SIG-M5 treated with dmso at 0.1 percent for 504 hours (cell line): Measurements from ENCODE around the gene MAGI1.

Experiments
- DNase-seq: peaks from one replicate; lab custom pipeline; 2025; ENCODE audit not compliant: unreplicated experiment; lab: John Stamatoyannopoulos, UW

The MAGI1 gene

DNA sequence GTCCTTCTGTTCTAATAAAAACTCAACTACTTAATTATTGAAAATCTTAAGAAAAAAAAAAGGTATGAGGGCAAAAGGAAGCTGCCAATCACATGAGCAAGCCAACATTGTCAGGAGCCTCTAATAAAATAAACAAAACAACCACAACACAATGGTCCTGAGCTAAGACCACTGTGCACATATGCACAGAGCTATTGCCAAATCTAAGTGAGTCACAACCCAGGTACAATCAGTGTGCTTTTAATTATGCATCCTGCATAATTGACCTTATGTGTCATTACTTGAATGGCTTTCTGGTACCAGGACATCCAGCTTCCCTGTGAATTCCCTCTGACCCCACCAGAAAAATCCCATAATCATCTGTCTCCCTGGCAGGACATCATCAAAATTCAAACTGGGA is 639.8 kb downstream of the MAGI1 start:
- DNase-seq = no peak

DNA sequence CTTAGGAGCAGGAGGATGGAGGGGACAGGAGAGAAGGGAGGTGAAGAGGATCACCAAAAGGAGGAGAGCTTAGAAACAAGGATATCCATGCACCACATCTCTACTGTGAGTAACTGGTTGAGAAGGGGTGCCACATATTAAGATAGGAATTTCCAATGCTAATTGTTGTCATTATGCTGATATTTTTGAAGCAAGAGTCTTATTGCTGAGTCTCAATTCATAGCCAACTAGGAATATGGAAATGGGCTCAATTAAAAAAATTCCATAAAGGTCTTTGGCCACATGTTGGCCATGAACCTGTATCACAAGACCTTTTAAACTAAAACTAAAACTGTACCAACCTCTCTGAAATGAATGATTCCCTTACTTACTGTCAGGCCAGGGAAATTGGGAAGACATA is 642.6 kb downstream of the MAGI1 start:
- DNase-seq = no peak

DNA sequence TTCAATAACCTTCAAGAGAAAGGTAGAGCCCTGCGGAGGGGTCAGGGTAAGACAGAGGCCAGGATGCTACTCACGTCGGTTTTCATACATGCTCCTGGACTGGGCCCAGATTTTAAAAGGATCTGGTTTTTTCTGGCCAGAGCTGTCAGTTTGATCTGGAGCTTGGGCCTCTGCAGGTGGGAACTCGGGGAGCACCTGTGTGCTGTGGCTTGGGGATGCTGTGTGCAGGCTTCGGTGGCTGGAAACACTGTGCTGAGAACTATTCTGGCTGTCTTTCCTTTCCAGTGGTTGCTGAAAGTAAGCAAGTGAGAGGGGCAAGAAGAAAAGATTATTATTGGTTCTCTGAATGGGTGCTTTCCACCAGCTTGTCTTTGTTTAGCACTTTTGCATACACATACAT is 647.6 kb downstream of the MAGI1 start:
- DNase-seq = no peak

DNA sequence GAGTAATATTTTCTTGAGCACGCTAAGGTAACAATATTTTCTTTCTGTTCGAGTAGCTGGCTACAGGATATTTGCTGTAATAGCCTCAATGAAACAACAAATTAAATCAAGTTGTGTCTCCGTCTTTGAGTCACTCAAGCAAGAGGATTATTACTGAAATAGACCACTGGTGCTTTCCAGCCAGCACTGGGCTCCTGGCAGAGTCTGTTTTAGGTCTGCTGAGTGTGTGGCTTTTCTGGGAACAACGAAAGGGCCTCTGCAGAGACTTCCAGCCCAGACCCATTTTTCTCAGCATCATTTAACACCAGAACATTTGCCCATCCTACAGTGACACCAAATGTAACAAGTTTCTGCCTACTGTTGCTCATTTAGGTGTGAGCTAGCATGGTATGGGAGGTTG is 652.9 kb downstream of the MAGI1 start:
- no peak for DNase-seq

DNA sequence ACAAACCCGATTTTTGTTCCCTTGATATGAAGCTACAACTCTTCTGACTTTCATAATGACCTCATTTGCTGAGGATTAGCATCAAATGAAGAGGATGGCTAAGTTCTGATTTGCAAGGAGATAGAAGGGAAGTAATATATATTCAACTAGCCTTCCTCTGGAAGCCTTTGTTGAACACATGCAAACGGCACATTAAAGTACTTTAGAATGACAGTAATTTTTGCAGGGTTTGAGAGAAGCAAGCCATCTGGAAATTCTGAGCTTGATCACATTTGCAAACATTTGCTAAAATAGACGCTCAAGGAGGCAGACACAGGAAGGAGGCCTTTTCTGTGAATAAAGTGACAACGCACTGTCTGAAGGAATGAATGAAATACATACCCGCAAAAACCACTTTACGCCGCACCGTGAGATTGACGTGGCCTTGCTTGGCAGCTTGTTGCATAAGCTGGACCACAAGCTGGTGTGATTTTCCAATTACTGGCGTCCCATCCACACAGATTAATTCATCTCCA is 657.2 kb downstream of the MAGI1 start:
- DNase-seq = no peak

DNA sequence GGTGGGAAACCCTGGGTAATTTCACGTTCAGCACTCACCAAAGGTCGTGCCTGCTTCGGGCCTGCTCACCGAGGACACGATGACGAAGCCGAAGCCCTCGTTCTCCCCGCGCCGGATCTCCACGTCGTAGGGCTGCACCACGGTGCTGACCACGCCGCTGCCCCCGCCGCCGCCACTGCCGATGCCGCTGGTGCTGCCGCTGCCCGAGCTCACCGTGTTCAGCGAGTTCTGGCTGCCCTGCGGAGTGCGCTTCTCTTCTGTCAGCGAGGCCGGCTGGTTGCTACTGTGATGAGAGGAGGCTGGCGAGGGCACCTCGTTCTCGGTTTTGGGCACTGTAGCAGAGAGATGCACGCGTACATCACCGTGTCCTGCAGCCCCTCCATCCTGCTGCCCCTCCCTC is 659.5 kb downstream of the MAGI1 start:
- DNase-seq = no peak

DNA sequence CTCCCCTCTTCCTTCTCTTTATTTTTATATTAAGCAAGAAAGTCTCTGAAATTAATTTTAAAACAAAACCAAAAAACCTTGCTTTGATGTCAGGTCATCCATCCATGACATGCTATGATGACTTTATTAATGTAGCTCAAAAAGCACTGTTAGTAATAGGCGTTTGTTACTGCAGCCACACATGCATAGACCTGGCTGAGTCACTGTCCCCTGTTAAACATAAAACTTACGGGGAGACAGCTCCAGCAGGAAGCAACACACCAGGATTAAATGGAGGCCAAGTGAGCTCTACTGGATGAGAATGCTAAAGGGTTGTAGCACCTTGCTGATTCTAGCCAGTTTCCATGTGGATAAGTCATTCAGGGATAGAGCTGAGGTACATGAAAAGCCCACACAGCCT is 661.1 kb downstream of the MAGI1 start:
- no peak for DNase-seq

DNA sequence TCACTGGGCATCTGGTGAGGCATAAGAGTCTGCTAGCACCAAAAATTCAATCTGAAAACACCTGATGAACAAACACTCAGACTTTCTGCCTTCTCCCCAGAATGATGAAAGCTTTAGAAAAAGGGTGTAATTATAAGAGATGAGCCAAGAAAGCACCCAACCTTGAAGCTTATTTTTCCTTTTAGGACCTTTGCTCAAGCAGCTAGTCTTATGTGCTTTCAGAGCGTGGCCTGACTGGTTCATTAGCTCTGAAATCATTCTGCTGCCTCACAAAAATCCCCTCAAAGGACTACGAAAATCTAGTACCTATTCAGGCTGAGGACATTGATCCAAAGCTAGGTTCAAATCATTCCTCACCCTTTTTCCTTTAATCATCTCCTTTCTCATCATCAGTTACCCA is 662.3 kb downstream of the MAGI1 start:
- DNase-seq = no peak

DNA sequence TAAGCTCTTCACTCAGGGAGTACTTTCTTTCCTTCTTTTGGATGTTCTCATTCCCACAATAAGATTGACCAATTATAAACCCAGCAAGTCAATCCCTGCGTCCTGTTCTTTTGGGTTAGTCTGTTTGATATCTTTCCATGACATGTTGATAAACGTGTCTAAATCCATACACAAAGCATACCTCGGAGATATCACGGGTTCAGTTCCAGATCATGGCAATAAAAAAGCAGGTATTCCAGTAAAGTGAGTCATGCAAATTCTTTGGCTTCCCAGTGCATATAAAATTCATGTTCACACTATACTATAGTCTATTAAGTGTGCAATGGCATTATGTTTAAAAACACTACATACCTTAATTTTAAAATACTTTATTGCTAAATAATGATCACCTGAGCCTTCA is 667.7 kb downstream of the MAGI1 start:
- no peak for DNase-seq

DNA sequence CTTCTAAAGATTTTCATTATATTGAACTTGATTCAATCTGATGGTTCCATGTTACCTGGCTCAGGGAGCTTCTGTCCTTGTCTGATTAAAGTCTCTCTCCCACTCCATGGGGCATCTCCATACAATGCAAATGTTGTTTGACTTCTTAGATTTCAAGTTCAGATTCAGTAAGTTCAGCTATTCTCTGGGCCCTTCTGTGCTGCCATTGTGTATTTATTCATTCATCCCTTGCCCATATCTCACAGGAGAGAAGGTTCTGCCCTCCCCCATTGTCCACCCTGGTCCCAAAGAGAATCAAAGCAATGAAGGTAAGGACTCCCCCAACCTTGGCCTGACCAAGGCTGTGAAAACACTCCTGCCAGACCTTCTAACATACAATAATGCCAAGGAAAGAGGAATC is 669.9 kb downstream of the MAGI1 start:
- DNase-seq = no peak

DNA sequence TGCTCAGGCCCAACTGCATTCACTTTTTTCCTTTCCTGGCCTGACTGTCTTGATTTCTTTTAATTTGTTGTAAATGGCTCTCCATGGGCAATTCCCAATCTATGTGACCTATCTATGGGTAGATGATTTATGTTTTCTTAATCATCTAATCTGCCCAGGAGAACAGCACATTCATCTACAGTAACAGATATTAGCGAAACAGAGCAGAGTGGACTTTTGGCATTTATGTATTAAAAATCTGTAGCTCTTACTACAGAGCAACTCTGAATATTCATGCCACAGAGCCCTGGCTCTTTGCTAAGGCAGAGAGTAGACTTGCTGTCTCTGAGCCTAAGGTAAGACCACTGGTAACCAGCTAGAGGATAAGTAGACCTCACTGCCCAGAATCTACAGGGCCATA is 676.0 kb downstream of the MAGI1 start:
- DNase-seq = no peak

DNA sequence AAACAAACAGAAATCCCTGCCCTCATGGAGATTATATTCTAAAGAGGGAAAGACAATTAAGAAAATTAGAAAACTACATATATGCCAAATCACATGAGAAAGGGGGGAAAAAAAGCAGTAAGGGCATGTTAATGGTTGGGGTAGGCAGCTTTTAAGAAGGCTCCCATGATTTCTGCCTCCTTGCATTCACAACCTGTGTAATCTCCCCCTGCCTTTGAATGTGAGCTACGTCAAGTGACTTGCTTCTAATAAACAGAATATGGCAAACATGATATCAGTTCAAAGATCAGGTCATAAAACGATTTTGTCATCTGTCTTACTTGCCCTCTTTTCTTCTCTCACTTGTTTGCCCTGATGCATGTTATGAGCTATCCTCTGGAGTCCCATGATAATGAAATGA is 677.3 kb downstream of the MAGI1 start:
- no peak for DNase-seq

DNA sequence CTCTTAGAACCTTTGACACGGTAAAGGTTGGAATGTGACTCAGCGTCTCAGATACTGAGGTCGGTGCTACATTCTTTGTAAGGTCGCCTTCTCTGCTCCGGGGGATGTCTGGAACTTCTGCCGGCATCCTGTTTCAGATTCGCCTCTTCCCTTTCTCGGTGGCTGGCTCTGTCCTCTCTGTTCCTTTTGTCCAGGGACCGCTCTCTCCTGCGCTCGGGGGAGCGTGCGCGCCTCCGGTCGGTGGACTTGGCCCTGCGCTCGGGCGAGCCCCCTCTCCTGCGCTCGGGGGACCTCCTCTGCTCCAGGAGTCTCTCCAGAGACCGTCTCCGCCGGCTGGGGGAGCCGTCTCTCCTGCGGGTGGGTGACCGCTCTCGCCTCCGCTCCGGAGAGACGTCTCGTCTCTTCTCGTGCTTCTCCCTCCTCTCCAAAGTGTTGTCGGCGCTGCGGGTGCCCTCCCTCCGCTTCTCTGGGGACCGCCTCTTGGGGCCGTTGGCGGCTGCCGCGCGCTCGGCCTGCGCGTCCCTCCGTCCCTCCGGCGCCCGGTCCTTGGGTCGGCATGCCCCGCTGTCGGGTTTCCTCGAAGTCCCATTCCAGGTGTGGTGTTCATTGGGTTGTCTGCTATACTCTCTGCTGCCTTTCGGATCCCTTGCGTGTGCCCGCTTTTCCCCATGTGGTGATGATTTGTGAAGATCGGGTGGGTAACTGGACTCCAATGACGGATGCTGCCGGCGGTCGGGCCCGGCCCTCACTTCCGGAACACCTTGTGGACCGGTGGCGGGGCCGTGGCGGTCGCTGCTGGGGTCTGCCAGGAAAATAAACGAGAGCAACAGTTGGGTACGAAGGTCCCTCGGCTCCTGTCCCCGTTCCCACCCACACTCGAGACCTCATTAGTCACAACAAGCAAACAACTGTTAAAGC is 682.1 kb downstream of the MAGI1 start:
- no peak for DNase-seq

DNA sequence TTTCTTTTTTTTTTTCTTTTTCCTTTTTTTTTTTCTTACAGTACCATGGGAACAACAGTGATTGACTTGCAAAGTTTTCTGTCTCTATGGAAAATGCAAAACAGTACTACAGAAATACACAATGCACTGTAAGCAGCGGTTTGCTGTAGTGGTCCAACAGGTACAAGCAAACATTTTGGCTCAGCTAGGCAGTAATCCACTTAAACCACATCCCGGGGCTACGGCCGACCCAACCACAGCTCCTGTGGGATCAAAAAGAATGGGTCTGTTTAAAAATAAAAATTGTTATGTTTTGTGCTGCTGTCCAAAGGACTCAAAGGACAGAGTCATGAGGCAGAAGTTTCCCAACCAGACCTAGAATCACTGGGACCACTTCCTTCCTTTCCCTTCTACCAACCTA is 683.8 kb downstream of the MAGI1 start:
- no peak for DNase-seq

DNA sequence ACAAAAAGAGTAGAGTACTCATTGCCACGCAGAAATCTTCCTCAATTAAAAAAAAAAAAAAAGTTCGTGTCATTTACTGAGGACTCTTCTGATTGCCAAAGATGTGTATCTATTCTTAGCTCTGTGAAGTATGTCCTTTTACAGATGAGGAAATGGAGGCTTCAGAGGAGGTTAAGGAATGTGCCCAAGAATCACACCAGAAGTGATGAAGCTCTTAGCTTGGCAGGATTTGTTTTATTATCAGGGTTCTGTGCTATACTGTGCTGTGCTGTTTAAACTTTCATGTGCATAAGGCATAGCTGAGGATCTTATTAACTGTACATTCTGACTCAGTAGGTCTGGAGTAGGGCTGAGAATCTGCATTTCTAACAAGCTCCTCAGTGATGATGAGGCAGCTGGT is 685.8 kb downstream of the MAGI1 start:
- no peak for DNase-seq

DNA sequence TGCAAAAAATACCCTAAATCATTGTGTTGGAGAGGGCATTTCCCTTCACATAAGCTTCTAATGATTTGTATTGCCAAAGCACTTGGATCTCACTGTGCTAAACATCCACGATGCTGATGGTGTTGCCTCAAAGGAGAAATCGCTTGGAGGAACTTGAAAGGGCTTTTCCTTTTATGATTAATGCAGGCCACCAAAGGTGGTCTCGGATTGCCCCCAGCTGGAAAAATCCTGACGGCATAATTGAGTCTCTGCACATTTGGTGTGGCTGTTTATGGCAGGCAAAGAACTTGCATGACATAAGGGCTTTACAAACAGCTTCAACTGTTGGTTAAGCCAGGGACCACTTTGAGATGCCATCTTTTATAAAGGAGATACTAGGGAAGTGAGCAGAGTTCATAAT is 687.0 kb downstream of the MAGI1 start:
- no peak for DNase-seq

DNA sequence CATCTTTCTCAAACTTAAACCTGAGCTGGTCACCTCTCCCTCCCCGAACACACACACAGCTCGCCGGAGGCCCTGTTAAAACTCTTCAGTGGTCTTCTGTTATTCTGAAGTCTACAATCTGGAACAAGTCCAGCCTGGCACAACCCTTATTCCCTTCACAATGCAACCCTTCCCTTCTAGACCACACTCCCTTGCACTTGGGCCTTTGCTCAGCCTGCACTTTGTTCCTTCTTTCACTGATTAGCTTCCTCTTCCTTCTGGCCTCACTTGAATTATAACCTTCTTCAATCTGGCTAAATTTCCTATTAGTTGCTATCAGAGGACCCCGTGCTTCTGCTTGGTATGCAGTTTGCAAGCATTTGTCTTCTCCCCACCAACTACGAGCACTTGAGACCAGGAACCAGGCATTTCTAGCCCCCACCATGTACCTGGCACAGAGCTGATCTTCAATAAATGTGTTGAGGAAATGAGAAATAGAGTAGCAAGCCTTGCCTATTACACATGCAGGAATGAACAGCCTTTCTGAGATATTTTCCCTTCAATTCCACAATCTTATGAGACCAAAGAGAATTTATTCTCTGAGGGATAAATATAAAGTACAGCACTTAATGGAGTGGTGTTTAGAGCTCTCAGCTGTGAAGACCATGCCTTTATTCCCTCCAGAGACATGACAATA is 687.8 kb downstream of the MAGI1 start:
- DNase-seq = no peak

DNA sequence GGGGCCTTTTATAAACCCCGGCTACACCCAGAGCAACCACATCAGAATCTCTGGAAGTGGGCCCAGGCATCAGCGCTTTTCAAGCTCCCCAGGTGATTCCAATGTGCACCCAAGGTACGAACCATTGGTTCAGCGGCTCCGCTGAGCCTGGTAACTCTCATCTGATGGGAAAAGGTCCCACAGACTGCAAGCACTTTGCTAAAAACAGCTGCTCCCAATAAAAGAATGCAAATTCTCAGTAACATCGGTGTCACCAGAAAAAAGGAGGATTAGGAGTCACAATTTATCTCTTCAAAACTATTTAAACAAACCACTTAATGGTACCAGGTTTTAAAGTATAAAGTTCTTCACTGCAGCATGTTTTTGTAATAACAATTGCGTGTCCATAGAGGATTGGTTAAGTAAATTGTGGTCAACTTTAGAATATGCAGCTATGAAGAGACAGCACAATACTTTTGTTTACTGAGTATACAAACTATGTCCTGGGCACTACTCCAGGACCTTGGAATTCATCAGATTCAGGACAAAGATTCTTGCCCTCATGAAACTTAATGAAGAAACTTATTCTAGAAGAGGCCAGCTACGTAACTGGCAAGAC is 690.2 kb downstream of the MAGI1 start:
- DNase-seq = no peak

DNA sequence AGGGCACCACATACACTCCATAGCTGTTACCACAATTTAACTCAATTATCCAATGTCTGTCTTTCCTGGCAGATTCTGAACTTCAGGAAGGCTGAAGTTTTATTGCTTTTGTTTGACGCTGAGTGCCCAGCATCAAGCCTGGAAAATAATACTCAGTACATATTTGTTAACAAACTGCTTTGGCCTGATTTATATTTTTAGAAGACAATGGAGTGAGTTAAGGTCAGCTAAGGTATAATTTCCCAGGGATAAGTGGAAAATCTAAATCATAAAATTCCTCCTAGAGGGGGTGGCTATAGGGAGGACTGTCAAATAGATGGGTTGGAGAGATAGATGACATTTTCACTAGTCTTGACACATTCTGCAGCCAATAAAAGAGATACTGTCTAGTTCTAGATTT is 691.6 kb downstream of the MAGI1 start:
- no peak for DNase-seq

DNA sequence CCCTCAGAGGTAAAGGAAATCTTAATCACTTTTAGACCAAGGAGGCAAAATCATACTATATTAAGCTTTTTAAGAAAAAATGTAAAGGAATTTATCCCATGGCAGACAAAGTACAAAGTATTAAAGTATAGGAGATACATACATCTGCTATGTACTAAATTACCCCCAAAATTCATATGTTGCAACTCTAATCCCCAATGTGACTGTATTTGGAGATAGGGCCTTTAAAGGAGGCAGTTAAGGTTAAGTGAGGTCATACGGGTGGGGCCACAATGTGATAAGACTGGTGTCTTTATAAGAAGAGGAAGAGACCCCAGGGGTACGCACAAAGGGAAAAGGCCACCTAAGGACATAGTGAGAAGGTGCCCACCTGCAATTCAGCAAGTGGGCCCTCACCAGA is 693.9 kb downstream of the MAGI1 start:
- DNase-seq = no peak

DNA sequence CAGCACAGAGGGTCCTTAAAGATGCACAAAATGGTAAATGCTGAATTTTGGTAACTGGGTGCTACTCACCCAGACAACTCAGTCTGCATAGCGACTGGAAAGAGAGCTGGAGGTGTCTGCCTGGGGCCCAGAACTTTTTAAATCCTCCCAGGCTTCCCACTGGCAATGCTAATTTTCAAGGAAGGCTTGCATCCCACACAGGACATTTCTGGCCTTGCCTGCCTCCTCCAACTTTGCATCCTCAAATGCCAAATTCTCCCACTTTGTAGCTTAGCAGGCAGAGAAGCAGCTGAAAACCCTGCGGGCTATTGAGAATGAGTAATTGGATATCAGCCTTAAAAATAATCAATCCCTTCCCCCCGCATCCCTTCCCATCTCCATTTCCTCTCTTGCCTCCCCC is 694.3 kb downstream of the MAGI1 start:
- DNase-seq = no peak

DNA sequence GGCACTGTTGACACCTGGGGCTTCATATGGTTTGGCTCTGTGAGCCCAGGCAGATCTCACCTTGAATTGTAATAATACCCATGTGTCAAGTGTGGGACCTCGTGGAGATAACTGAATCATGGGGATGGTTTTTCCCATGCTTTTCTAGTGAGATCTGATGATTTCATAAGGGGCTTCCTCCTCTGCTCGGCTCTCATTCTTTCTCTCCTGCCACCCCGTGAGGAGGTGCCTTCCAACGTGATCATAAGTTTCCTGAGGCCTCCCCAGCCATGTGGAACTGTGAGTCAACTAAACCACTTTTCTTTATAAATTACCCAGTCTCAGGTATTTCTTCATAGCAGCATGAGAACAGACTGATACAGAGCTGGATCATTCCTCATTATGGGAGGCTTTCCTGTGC is 695.0 kb downstream of the MAGI1 start:
- DNase-seq = no peak
